22Rv1 (cell line): ENCODE measurements around the gene FSD2.

Source experiments
- CTCF ChIP-seq: fragments of 450-650 bp; IDR thresholded peaks from 2 replicates; pipeline ENCODE4 v1.5.1; 2017; ENCODE audit warnings: mild to moderate bottlenecking
- ZFX ChIP-seq: fragments of 450-650 bp; IDR thresholded peaks from 2 replicates; pipeline ENCODE4 v1.6.1; 2017; ENCODE audit warnings: antibody characterized with exemption, borderline replicate concordance

DNA sequence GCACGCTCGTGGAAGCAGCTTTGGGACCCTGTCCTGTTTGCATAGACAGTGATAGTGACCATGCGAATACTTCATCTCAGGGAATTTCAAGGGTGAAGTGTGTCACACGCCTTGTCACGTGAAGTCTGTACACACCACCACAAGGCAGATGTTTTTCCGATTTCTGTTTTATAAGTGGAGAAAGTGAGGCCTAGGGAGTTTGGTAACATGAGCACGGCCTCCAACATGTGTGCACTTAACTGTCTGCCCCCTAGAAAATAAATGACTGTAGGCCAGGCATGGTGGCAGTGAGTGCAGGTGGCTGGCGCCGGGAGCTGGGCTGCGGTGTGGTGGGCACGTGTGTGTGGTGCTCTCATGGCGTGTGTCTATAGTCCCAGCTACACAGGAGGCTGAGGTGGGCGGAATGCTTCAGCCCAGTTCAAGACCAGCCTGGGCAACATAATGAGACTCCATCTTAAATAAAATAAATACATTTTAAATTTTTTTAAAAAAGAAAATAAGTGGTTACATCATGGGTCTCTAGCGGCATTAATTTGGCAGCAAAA lies 45.5 kb upstream of the FSD2 start:
- TF ChIP-seq CTCF = no peak
- TF ChIP-seq ZFX = no peak
